ENCODE results near the gene RAB3GAP2. TPM values are rescaled to one million over a fixed set of nuclear protein-coding genes. Genes with fewer than 3 reads are reported as not detected.

The RAB3GAP2 gene
- total RNA-seq, 1 donor from 2014 or later, result 50.6 TPM

DNA sequence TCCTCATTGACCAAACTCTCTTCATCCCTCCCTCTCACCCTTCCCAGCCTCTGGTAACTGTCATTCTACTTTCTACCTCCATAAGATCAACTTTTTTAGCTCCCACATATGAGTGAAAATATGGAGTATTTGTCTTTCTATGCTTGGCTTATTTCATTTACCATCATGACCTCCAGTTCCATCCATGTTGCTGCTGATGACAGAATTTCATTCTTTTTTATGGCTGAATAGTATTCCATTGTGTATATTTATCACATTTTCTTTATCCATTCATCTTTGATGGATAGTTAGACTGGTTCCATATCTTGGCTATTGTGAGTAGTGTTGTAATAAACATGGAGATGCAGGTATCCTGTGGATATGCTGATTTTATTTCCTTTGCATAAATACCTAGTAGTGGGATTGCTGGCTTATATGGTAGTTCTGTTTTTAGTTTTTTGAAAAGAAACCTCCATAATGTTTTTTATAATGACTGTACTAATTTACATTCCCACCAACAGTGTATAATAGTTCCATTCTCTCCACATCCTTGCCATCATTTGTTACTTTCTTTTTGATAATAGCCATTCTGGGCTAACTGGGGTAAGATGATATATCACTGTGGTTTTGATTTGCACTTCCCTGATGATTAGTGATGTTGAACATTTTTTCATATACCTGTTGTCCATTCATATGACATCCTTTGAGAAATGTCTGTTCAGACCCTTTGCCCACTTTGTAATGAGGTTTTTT lies 142.6 kb downstream of the RAB3GAP2 start:
- Mint-ChIP-seq H3K27me3 (ENCODE audit: low read depth) (no peaks in the 10 kb centered on the region), H3K4me3 (no peak overlapping the region), H3K27ac (no peak overlapping the region), H3K36me3 (peaks cover 42% of the 10 kb centered on the region), H3K9me3 (peaks cover 9% of the 10 kb centered on the region), H3K4me1 (no peaks in the 10 kb centered on the region)
- TF ChIP-seq, protein P1, sequence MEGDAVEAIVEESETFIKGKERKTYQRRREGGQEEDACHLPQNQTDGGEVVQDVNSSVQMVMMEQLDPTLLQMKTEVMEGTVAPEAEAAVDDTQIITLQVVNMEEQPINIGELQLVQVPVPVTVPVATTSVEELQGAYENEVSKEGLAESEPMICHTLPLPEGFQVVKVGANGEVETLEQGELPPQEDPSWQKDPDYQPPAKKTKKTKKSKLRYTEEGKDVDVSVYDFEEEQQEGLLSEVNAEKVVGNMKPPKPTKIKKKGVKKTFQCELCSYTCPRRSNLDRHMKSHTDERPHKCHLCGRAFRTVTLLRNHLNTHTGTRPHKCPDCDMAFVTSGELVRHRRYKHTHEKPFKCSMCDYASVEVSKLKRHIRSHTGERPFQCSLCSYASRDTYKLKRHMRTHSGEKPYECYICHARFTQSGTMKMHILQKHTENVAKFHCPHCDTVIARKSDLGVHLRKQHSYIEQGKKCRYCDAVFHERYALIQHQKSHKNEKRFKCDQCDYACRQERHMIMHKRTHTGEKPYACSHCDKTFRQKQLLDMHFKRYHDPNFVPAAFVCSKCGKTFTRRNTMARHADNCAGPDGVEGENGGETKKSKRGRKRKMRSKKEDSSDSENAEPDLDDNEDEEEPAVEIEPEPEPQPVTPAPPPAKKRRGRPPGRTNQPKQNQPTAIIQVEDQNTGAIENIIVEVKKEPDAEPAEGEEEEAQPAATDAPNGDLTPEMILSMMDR (IDR thresholded peaks at IDR 0.05; ENCODE audit: unreplicated experiment), result no peak
- no peak for DNase-seq (ENCODE audit: low spot score in 2 of 2, unreplicated experiment in 2 of 2)

DNA sequence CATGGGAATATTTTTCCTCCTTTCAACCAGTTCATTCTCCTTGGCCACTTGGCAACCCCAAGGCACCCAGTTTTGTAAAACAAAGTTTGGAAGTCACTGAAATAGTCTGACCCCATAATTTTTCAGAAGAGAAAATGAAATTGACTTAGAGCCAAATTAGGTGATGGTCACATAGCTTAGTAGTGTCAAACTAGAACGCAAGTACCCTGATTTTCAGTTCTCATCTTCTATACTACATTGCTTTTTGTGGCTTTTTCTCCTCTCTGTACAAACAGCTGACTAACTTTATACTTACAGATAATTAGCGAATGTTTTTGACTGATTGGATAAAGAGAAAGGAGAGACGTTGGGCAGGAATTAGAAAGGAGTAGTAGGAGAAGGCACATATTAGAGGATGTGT lies 145.2 kb downstream of the RAB3GAP2 start:
- TF ChIP-seq, protein P1 (IDR thresholded peaks at IDR 0.05; ENCODE audit: unreplicated experiment), result no peak
- Mint-ChIP-seq H3K27ac (no peak overlapping the region), H3K36me3 (peaks cover 23% of the 10 kb centered on the region), H3K4me1 (no peaks in the 10 kb centered on the region), H3K27me3 (ENCODE audit: low read depth) (no peaks in the 10 kb centered on the region), H3K4me3 (no peak overlapping the region), H3K9me3 (peaks cover 9% of the 10 kb centered on the region)
- no peak for DNase-seq (ENCODE audit: low spot score in 2 of 2, unreplicated experiment in 2 of 2)

DNA sequence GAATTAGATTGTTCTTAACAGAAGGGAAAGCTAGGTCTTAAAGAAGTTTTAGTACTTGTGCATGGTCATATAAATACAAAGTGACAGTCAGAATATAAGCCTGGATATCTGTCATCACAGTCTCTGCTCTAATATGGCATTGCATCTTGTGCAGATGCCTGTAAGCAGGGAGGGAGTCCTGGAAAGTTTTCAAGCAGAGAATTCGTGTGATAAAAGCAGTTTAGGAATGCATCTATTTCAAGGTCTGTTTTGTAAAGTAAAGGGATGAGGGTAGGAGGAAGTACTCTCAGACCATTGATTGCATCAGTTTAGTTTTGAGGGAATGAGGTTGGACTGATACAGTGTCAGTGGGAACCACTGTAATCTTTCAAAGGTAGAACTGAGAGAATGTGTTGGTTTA lies 147.7 kb downstream of the RAB3GAP2 start:
- no peaks in the 10 kb centered on the region for H3K4me1 Mint-ChIP-seq
- TF ChIP-seq, protein P1 (IDR thresholded peaks at IDR 0.05; ENCODE audit: unreplicated experiment), result no peak
- H3K9me3 Mint-ChIP-seq, result peaks cover 4% of the 10 kb centered on the region
- H3K36me3 Mint-ChIP-seq, result peaks cover 12% of the 10 kb centered on the region
- no peaks in the 10 kb centered on the region for H3K27me3 Mint-ChIP-seq (ENCODE audit: low read depth)
- no peak overlapping the region for H3K27ac Mint-ChIP-seq
- no peak overlapping the region for H3K4me3 Mint-ChIP-seq
- no peak for DNase-seq (ENCODE audit: low spot score in 2 of 2, unreplicated experiment in 2 of 2)

DNA sequence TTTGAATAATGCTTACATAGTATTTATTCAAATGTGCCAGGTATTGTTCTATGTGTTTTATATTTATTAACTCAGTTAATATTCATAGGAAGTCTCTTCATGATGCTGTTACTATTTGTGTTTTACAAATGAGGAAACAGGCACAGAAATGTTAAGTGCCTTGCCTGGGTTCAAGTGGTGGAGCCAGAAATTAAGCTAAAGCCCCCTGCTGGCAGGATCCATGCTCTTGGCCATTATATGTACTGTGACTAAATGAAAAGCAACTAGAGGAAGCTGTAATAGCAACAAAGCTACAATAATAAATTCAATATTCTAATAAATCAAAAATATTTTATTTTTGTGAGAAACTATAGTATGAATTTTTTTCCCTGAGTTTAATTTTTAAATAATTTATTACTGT lies 148.4 kb downstream of the RAB3GAP2 start:
- no peak for DNase-seq (ENCODE audit: low spot score in 2 of 2, unreplicated experiment in 2 of 2)
- H3K9me3 Mint-ChIP-seq, result no peaks in the 10 kb centered on the region
- no peaks in the 10 kb centered on the region for H3K27me3 Mint-ChIP-seq (ENCODE audit: low read depth)
- no peak overlapping the region for H3K27ac Mint-ChIP-seq
- H3K4me3 Mint-ChIP-seq, result no peak overlapping the region
- peaks cover 9% of the 10 kb centered on the region for H3K36me3 Mint-ChIP-seq
- TF ChIP-seq, protein P1 (IDR thresholded peaks at IDR 0.05; ENCODE audit: unreplicated experiment), result peak; percentile 32
- H3K4me1 Mint-ChIP-seq, result no peaks in the 10 kb centered on the region

DNA sequence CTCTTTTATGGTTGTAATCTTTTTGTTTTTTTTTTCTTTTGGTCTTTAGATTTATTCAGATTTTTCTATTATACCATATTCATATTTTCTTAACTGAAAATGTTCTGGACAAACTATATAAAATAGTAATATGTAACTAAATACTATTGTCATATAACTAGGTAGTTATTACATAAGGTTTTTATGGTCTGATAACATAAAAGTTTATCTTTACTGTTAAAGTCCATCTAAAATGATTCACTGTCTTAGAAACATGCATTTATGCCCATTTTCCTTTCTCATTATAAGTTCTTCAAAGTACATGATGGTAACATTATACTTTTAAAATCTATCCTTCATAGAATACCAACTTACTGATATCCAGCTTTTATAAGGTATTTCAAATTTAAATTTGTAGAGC lies 149.2 kb downstream of the RAB3GAP2 start:
- Mint-ChIP-seq H3K9me3 (no peaks in the 10 kb centered on the region), H3K36me3 (peaks cover 5% of the 10 kb centered on the region)
- TF ChIP-seq, protein P1 (IDR thresholded peaks at IDR 0.05; ENCODE audit: unreplicated experiment), result no peak

More for the DNA sequence above, 149.2 kb downstream of the RAB3GAP2 start:
- Mint-ChIP-seq H3K4me3 (no peak overlapping the region), H3K27me3 (ENCODE audit: low read depth) (no peaks in the 10 kb centered on the region), H3K27ac (no peak overlapping the region), H3K4me1 (no peaks in the 10 kb centered on the region)
- DNase-seq (ENCODE audit: low spot score in 2 of 2, unreplicated experiment in 2 of 2), result no peak

Data from mesothelial cell of epicardium (in vitro differentiated cells).